Stimulated activated CD8-positive, alpha-beta memory T cell treated with anti-CD3 and anti-CD28 coated beads, Interleukin-4, amount 100 ng/mL, for 24 hours (primary cell): ENCODE measurements around the gene IL17RB.

Experiments used
- DNase-seq: peaks from one replicate; pipeline ENCODE4 v3.0.0-alpha.2; 2020; ENCODE audit warnings: low read depth

Gene IL17RB

DNA sequence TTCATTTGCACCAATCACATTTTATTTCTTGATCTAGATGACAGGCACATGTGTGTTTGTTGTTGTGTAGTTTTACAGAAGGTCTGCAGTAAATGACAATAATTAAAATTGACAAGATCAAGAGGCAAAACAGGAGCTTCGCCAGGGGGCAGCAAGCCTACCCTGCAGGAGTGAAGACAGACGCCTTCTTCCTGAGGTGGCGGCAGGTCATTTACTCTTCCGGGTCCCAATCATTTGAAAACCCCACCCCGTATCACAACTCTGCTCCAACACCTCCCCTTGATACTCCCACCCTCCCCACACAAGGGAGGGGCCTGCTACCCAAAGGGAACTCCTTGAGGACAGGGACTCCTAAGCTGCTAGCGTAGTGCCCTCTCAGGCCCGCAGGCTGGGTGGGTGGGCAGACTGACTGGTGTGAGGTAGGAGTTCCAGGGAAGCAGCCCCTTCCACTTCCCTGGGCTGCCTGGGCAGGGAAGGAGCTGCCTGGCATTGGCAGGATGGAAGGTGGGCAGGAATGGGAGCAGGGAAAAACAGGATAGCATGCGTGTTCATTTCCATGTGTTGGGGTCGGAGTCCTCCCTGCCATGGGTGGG lies 13.2 kb upstream of the IL17RB start:
- DNase-seq, result no peak

DNA sequence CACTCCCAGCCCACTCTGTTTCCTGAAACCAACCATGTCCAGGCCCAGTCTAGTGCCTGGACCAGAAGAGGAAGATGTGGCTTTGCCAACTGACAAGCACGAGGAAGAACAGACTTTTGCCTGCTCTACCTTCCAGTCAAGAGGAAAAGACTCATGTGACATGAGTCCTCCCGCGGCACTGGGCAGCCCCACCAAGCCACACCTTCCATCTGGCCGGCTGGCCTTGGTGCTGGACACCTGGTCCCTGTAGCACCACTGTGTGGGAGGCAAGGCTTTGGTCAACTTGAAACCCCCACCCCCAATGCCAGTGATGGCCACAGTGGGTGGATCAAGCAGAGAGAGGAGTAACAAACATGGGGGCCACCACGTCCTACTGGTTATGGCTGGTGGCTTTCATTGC lies 12.7 kb upstream of the IL17RB start:
- DNase-seq, result no peak

DNA sequence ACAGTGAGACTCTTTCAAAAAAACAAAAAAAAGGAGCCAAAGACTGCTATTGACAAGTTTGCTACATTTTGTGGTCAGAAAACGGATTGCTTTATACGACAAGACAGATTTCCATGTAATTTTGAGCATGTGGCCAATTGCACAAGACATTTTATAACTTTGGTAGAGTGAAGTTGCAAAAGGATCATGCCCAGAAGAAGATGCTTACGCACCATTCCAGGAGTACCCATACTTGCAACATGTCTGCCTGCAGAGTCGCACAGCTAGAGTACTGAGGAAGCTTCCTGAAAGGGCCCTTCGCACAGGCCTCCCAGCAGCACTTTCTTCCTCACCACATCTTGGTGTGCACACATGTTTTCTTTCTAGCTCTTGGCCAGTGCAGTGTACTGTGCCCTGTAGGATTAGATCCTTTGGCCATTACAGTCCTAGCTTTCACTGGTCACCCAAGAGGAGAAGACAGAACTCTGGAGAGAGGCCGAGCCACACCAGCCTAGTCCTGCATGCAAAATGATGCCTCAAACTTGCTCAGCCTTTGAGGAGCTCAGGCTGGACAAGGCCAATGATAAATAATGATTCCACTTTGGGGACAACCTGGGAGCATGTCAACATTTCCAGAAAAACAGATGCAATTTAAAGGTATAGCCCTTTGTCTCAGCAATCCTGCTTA lies 11.8 kb upstream of the IL17RB start:
- DNase-seq, result no peak

DNA sequence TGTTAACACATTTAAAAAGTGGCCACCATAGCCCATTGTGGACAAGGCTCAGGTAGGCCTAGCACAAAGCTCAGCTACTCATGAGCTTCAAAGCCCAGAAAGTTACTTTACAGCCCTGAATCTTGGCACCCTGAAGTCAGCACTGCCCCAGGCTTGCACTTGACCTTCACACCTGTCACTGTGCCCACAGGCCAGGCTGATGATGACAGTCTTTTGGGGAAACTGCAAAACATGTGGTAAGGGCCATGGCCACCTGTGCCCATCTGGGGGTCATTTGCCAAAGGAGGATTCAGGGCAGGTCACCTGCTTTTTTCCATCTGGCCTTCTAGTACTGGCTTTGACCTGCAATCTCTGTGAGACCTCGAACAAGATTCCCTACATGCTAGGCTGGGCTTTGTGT lies 11.1 kb upstream of the IL17RB start:
- DNase-seq, result no peak

DNA sequence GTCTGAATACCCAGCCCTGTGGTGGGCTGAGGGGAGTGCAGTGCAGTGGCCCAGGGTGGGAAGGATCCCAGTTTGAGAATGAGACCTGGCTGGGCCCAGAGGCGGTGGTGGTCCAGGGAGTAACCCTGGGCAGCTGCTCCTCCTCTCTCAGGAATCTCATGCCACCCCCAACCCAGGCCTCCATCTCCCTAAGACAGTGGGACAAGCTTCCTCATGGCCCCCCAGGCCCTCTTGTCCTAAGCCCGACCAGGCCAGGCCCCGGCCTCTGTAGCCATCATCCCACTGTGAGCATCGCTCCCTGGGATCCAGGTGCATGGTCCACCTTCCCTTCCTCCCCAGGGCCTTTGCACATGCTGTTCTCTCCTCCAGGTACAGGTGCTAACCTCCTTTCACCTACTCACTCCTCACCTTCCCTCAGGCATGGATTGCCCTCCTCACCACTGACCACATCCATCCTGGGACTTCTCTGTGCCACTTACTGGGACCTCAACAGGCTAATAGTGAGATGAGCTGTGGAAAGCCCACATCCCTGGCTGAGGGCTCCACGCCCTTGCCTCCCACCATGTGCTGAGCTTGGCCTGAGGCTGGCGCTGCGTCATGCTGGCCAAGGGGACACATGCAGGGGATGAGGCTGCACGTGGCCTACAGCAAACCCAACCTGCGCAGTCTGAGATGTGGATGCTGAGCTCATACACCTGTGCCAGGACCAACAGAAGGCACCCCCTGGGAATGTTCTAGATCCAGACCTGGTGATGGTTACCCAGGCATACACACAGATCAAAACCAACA lies 10.1 kb upstream of the IL17RB start:
- DNase-seq, result no peak

DNA sequence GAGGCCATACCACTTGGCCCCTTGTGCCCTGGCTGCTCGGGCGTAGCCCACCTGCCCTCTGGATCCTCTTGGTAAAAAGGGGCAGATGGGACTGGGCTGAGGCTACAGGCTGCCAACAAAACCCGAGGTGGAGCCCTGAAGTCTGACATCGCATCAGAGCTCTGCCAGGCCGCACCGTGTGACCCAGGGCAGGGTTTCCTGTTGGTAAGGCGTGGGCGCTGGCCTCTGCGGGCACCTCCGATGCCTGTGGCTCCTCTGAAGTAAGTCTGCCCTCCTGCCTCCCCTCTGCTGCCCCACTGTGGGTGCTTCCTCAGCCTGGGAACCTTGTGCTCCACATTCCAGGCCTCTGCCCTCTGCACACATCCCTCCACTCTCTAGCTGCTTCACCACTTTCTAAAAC lies 9.0 kb upstream of the IL17RB start:
- DNase-seq, result no peak

DNA sequence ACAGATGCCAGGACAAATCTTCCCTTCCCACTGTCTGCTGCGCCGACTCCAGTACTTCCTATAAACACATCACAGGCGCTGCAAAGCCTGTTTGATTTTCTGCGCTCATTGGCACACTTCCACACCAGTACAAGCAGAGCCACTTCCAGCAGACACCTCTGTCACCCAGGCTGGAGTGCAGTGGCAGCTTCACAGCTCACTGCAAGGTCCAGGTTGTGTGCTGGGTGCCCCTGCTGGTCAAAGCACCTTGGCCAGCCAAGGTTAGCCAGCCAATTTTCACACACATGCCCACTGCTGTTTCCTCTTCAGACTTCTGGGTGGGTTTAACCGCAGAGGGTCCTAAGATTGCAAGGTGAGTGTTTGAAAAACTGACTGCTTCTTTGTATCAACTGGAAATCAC lies 5.1 kb upstream of the IL17RB start:
- DNase-seq, result no peak

DNA sequence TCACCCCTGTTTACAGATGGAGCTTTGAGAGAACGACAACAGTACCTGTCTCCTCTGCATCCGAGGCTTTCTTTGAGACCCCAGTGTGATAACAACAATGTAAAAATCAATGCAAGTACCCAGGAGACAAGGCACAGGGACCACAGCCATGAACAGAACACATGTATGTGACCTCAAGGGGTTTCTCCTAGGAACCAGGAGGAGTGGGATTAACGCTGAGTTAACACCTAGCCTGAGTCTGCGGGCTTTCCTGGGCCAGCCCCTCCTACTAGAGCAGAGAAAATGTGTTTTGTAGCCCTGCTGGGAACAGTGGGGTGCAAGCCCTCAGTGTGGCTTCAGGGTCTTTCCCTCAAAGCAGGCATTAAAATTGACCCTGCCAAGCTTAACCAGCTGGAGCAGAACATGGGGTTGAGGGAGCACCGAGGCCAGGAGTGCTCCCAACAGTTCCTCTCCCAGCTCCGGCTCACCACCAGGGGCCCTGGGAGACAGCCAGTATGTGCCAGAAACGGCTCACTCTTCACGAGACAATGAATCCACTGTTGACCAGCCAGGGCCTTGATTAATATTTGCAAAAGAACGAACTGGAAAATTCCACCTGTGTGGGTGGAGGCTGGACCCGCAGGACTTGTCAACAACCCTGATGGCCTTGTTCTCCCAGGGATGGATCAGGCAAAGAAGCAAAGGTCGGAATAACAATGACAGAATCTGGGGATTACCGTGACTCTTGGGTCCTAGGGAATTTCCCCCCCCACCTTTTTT lies 3.8 kb upstream of the IL17RB start:
- DNase-seq, result no peak

DNA sequence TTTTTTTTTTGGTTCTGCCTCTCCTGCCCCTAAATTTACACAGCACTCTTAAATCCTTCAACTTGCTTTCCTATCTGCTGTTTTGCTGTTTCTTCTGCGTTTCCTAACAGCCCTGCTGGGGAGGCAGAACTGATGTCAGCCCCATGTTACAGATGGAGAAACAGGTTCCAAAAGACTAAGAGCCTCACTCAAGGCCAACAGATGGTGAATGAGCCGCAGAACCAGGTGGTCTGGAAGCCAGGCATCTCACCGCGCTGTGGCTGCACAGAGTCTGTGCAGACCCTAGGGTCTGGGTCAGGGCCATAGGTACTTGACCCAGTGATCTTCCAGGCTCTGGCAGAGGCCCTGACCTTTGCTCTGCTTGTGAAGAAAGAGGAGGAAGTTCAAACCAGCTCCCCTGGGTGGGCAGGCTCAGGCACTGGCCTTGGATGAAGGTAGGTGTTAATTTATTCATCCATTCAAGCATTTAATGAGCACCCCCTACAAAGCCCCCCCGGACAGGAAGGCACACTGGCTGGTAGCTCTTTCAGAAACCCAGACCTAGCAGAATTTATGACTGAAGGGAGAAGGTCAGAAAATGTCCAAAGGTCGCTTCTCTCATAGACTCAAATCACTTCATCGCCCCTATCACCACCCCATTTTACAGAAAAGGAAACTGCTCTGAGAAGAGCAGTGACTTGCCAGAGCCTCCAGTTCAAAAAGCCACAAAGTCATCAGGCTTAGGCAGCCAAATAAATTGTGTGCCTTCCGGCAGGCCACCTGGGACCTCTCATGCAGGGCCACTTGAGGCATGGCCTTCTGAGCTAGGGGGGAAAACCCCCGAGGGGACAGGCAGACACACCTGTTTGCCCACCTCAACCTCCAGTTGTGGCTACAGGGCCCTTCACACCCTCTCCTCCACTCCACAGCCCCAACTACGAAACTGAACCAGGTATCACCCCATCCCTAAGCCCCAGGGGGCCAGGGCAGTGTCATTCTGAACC lies 2.9 kb upstream of the IL17RB start:
- no peak for DNase-seq

DNA sequence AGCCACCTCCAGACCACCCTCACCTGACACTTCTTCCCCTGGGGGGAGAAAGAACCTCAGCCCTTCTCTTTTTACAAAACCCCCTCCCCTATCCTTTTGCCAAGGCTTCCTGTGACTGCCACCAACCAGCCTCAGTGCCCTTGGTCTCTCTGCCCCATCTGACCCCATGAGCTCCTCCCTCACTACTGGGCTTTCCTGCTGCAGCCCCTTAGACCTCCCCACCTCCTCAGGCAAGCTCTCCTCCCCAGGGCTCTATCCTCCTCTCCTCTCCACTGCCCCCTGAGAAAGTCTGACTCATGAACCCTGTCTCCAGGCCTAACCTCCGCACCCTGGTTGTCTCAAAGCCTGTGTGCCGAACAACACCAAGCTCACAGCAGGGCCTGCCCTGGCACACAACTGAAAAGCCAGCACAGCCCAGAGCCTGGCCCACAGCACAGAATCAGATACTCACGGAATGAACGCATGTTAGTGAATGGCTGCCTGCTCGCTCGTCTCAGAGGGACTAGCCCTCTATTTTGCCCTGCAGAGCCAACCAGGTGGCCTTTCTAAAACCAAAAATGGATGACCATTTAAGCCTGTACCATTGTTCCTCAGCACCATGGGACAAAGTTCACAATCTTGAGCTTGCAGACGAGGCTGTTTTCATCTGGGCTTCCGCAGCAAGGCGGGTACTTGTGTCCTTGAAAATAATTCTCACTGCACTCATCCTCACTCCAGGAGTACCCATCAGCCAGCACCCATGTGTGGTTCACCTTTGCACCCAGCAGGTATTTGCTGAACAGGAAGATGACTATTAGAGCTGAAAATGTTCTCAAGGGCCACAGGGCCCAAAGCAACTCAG lies 1.9 kb upstream of the IL17RB start:
- no peak for DNase-seq

DNA sequence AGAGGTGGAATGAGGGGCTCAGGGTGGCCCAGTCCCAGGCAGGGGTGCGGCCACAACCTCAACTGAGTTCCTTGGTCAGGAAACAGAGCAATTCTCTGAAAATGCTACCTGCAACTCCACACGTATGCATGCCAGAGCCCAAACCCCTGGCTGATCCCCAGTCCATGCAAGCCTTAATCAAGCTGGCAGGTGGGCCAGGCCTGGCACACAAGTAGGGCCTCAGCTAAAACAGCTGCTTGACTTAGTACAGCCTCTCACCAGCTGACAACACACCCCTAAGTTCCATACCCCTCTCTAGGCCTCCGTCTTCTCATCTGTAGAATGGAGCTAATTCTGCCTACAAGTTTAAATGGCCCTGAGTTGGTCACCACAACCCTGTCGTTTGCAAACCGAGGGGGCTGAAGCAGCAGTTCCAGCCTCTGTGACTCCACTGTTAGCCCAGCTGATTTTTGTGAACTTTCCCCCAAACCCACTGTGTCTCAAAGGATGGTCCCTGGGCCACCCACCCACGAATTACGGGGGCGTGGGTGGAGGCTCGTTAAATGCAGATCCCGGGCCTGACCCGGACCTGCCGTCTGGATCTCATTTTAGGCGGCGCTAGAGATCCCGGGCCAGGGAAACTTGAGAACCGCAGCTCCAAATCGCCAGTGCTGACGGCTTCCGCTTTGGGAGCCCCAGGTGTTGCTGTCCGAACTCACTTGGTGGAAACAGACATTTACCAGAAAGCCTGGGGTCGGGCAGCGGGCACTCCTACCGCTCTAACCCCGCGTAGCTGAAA lies 1.1 kb upstream of the IL17RB start:
- no peak for DNase-seq

DNA sequence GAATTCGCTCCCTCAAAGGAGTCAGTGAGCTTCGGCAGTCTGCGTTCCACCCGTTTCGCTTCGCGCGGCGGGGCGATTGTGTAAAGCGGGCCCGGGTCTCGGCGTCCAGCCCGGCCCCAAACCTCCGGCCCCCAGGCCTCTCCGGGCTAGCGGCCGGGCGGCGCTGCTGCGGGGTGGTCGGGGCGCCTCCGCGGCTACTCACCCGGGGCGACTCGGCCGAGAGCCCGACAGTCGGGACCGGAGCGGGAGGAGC lies 561 bp upstream of the IL17RB start:
- DNase-seq, result no peak

DNA sequence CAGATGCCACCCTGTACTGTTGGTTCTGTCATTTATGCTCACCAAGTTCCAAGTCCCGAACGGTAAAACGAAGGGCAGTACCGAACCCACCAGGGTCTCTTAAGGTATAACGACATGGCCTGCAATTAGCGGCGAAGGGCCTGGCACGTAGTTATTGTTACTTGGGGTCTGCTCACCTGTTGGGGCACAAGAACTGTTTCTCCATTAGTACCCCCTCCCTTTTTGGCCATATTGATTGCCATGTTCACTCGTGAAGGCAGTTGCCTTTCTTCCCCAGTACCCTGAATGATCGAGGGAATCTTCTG lies 435 bp downstream of the IL17RB start:
- no peak for DNase-seq

DNA sequence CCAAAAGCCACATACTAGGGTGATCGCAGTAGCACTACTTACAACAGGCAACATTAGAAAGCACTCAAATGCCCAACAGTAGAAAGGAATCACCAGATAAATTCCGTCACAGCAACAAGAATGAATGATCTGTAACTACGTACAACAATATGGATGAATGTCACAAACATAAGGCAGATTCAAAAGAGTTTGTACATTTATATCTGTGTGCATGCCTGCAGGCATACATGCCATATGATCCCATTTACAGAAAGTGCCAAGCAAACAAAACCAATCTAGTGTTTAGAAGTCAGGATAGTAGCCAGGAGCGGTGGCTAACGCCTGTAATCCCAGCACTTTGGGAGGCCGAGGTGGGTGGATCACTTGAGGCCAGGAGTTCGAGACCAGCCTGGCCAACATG lies 3.5 kb downstream of the IL17RB start:
- no peak for DNase-seq

DNA sequence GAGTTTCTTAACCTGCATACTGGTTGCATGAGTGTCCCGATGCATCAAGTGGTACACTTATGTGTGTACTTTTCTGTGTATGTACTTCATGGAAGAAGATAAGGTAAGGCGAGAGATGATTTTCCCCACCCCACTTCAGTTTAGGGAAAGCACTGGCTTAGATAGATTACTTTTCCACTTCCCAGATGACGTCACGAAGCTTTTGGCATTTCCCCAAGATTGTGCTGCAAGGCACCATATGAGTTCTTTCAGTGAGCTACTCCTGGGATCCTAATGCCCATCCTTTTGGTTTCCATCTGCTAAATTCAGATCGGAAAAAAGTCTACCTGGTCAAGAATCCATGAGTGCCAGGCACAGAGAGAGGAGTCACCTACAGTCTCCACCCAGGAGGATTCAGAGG lies 4.5 kb downstream of the IL17RB start:
- no peak for DNase-seq

DNA sequence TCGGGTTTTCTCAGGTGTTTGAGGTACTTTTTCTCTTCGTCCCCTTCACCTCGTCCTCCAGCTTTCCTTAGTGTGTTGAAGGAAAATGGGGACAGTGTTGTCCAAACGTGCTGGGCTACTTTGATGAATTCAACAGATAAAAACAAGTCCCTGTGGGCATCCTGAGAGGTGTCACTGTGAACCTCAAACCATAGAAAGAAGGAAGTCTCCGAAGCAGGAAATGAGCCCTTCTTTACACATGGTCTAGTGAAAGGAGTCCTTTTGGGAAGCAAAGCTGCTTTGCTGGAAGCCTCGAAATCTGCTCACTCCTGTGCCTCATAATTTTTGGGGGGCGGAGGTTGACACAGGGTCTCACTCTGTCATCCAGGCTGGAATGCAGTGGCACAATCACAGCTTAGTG lies 10.6 kb downstream of the IL17RB start:
- DNase-seq, result no peak

DNA sequence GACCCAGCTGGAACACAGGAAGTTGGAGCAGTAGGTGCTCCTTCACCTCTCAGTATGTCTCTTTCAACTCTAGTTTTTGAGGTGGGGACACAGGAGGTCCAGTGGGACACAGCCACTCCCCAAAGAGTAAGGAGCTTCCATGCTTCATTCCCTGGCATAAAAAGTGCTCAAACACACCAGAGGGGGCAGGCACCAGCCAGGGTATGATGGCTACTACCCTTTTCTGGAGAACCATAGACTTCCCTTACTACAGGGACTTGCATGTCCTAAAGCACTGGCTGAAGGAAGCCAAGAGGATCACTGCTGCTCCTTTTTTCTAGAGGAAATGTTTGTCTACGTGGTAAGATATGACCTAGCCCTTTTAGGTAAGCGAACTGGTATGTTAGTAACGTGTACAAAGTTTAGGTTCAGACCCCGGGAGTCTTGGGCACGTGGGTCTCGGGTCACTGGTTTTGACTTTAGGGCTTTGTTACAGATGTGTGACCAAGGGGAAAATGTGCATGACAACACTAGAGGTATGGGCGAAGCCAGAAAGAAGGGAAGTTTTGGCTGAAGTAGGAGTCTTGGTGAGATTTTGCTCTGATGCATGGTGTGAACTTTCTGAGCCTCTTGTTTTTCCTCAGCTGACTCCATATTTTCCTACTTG lies 11.9 kb downstream of the IL17RB start:
- no peak for DNase-seq

DNA sequence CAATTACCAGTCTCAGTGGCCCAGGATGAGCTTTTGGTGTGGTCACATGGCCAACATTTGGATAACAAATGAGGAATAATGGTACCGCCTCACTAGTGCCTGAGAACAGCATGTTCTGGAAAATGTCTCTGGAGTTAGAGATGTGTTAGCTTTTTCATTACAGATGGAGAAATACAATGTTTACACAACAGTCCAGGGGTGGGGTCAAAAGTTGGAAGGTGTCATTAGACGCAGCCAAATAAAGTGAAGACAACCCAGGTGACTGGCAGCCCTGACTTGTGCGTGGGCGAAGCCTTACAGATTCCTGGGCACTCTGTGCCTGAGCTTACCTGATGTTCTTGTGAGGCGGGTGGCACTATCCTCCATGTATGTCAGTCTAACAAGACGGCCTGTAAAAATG lies 12.8 kb downstream of the IL17RB start:
- DNase-seq, result no peak

DNA sequence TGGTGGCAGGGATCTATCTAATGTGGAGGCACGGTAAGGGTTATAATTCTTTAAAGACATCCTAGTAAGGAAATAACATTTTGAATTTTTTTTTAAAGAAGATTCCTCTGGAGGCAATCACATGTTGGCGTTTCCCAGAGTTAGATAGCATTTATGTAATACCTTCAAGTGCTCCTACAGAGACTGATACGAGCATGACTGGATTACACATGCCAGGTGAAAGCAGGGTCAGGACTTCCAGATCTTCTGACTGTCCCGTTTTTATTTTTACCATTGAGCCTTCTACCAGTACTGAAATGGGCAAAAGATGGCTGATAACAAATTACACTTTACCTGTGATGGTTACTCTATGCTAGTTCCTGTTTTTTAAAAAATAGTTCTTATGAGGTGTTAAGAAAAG lies 13.8 kb downstream of the IL17RB start:
- no peak for DNase-seq

DNA sequence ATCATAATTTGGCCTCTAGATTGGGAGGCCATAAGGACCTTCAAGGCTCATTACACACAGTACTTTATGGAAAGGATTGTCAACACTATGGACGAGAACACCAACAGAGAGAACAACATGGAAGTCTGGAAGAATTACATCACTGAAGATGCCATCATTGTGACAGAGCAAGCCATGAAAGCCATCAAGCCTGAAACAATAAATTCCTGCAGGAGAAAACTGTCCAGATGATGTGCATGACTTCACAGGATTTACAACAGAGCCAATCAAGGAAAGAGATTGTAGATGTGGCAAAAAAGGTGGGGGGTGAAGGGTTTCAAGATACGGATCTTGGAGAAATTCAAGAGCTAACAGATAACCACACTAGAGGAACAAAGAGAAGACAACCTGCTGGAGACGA lies 15.9 kb downstream of the IL17RB start:
- DNase-seq, result no peak
